Measurements from ENCODE around the gene ZNF619. TPM values are rescaled to one million over a fixed set of nuclear protein-coding genes. Genes with fewer than 3 reads are reported as not detected.

Gene ZNF619
- total and polyA plus RNA-seq, 2 of the 13 experiments (the other 11 are each of a cell fraction or from before 2014, with no cell fraction given): 0.83 to 5.2 TPM

GRCh38 chr3:40505599-40506462 is 28.9 kb downstream of the ZNF619 start, which contains the start of gene ZNF620 (continued):
- TF ChIP-seq MNT (IDR thresholded peaks at IDR 0.05) (peak; percentile 8; the same call in 1 of the 2 replicates), ONECUT2 (CRISPR knock-in tag; IDR thresholded peaks at IDR 0.05) (no peak), RNF219 (CRISPR knock-in tag; IDR thresholded peaks at IDR 0.05) (0 out of 2 replicates have a peak, but pooled peaks have one; percentile 57), ZNF547 (CRISPR knock-in tag; IDR thresholded peaks at IDR 0.05) (peak; percentile 28; the same call in 1 of the 2 replicates), ZNF296 (CRISPR knock-in tag; conservative IDR thresholded peaks at IDR 0.05) (no peak), IKZF1 (IDR thresholded peaks at IDR 0.05) (no peak), YEATS4 (CRISPR knock-in tag; IDR thresholded peaks at IDR 0.05; ENCODE audit: borderline replicate concordance) (peak; percentile 59), ZNF264 (CRISPR knock-in tag; IDR thresholded peaks at IDR 0.05) (no peak), KLF16 (CRISPR knock-in tag; IDR thresholded peaks at IDR 0.05) (peak in 1 of 2 experiments; percentile 61; a peak in 2 of 4 replicates), RARG (CRISPR knock-in tag; IDR thresholded peaks at IDR 0.05; ENCODE audit: low read depth) (no peak), SATB2 (CRISPR knock-in tag; IDR thresholded peaks at IDR 0.05) (no peak), ZNF883 (CRISPR knock-in tag; IDR thresholded peaks at IDR 0.05; ENCODE audit: not compliant biosample characterization) (peak; percentile 25), TCF7L2 (IDR thresholded peaks at IDR 0.05; ENCODE audit: low read depth, low read length) (no peak), THAP9 (CRISPR knock-in tag; IDR thresholded peaks at IDR 0.05; ENCODE audit: borderline replicate concordance) (peak; percentile 68; the same call in 1 of the 2 replicates), ZBTB49 (CRISPR knock-in tag; IDR thresholded peaks at IDR 0.05; ENCODE audit: borderline replicate concordance) (no peak), KAT8 (CRISPR knock-in tag; IDR thresholded peaks at IDR 0.05) (peak; percentile 94), TARDBP (CRISPR knock-in tag; IDR thresholded peaks at IDR 0.05) (peak; percentile 82), IRF2 (CRISPR knock-in tag; IDR thresholded peaks at IDR 0.05) (peak; percentile 72; the same call in 1 of the 2 replicates), ARID2 (CRISPR knock-in tag; IDR thresholded peaks at IDR 0.05; ENCODE audit: borderline replicate concordance) (no peak)

All from HepG2 (cell line).